ENCODE data around the gene RO60. TPM values are rescaled to one million over a fixed set of nuclear protein-coding genes. Genes with fewer than 3 reads are reported as not detected.

RO60 gene
- total and polyA plus RNA-seq, 2 donors (not counting 1 experiment from before 2014, with no cell fraction given) = 8.2 to 66.4 TPM

DNA sequence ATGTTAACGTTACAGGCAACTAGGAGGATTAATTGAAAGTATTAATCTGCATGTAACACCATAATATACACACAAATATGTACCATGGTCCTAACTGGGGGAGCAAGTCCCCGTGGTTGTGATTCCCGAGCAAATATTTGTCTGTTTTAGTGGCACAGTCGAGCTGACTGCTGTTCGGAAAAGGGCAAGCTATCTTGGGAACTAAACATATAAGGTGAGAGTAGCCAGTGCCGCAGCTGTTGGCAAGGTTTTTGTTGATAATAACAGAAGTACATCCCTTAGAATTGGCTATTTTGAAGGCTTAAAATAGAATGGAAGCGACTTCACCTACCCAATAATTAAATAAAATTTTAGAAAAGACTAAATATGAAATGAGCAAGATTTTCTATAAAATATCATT is 45.7 kb upstream of the RO60 start:
- CTCF ChIA-PET = interaction anchor here (0.6 to 9.9 kb wide), 5 partner anchors 11 to 539 kb away, joined by 3 to 201 read pairs (median 3); partner anchors contain the start of gene RGS2

DNA sequence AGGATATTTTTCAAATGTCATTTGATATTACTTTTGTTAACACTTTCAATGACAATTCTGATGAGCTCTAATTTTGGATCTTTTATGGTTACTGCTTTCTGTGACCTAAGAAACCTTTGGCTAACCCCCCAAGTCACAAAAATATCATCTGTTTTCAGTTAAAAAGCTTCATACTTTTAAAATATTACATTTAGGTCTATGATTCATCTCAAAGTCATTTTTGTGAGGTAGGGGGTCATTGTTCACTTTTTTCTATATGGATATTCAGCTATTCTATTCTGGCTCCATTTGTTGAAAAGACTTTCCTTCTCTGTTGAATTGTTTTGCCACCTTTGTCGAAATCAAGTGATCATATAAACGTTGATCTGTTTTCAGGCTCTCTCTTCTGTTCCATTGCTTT is 45.0 kb upstream of the RO60 start:
- CTCF ChIA-PET = interaction anchor here (0.5 to 9.9 kb wide), 4 partner anchors 10 to 217 kb away, joined by 3 to 201 read pairs (median 4); partner anchors contain the start of gene RGS2
- POLR2A ChIA-PET = no interaction called here
- Histone ChIP-seq H3K79me2 (ENCODE audit: control insufficient read depth, insufficient read depth, low read length) (no peaks in the 10 kb centered on the region), H2AFZ (ENCODE audit: insufficient read depth, low read depth, low read length, poor library complexity, severe bottlenecking) (no peak overlapping the region), H3K36me3 (replicated peaks in 1 of 2; ENCODE audit: control extremely low read depth in 1 of 2, control insufficient read depth in 1 of 2, extremely low read depth in 1 of 2, insufficient read depth in 2 of 2, low read length in 1 of 2) (peaks cover 0 to 2% of the 10 kb centered on the region in 2 experiments), H3K4me3 (ENCODE audit: control extremely low read depth in 1 of 5, extremely low read depth in 1 of 5, insufficient read depth in 1 of 5, low read depth in 2 of 5, low read length in 4 of 5) (no peak overlapping the region), H3K9ac (ENCODE audit: low read length) (no peak overlapping the region), H3K27ac (ENCODE audit: low read length in 2 of 2) (no peak overlapping the region), H3K9me3 (ENCODE audit: control extremely low read depth in 1 of 3, control insufficient read depth in 2 of 3, insufficient read depth in 1 of 3, low read length in 2 of 3) (peaks cover 0 to 1% (median 0%) of the 10 kb centered on the region in 3 donors), H4K20me1 (ENCODE audit: control insufficient read depth, insufficient read depth, low read length, poor library complexity, severe bottlenecking) (no peaks in the 10 kb centered on the region), H3K4me1 (ENCODE audit: control insufficient read depth in 2 of 2, insufficient read depth in 2 of 2, low read length in 2 of 2) (no peaks in the 10 kb centered on the region), H3K4me2 (replicated peaks; ENCODE audit: low read depth, low read length, poor library complexity, severe bottlenecking) (no peak overlapping the region), H3K27me3 (replicated peaks in 1 of 4; ENCODE audit: control extremely low read depth in 1 of 4, control insufficient read depth in 3 of 4, insufficient read depth in 4 of 4, low read length in 3 of 4) (no peaks in the 10 kb centered on the region)
- ATAC-seq (ENCODE audit: low read depth) = no peak
- intact Hi-C loops (cut with micrococcal nuclease) = loop anchor here (10.0 kb wide), 2 partner anchors 70 to 400 kb away; no protein-coding TSS in a partner anchor
- no peaks in the 10 kb centered on the region for H3K27me3 Mint-ChIP-seq
- no CpG with 5 or more reads among the region's 2 CpGs for WGBS (ENCODE audit: insufficient coverage)
- H3K27ac Mint-ChIP-seq = no peak overlapping the region
- no peak for DNase-seq
- no peaks in the 10 kb centered on the region for H3K4me1 Mint-ChIP-seq
- no peak overlapping the region for H3K4me3 Mint-ChIP-seq
- TF ChIP-seq, protein P1, sequence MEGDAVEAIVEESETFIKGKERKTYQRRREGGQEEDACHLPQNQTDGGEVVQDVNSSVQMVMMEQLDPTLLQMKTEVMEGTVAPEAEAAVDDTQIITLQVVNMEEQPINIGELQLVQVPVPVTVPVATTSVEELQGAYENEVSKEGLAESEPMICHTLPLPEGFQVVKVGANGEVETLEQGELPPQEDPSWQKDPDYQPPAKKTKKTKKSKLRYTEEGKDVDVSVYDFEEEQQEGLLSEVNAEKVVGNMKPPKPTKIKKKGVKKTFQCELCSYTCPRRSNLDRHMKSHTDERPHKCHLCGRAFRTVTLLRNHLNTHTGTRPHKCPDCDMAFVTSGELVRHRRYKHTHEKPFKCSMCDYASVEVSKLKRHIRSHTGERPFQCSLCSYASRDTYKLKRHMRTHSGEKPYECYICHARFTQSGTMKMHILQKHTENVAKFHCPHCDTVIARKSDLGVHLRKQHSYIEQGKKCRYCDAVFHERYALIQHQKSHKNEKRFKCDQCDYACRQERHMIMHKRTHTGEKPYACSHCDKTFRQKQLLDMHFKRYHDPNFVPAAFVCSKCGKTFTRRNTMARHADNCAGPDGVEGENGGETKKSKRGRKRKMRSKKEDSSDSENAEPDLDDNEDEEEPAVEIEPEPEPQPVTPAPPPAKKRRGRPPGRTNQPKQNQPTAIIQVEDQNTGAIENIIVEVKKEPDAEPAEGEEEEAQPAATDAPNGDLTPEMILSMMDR (IDR thresholded peaks at IDR 0.05) = no peak
- no peak for TF ChIP-seq EZH2 (IDR thresholded peaks at IDR 0.05; ENCODE audit: borderline replicate concordance, insufficient read depth, low read depth, low read length, poor library complexity, severe bottlenecking)
- H3K9me3 Mint-ChIP-seq (ENCODE audit: insufficient read depth) = no peaks in the 10 kb centered on the region

More for the DNA sequence above, 45.7 kb upstream of the RO60 start:
- intact Hi-C loops (cut with micrococcal nuclease) = loop anchor here (10.0 kb wide), 2 partner anchors 69 to 399 kb away; no protein-coding TSS in a partner anchor
- WGBS (ENCODE audit: insufficient coverage) = 92% methylated on average over 4 of the region's 7 CpGs
- POLR2A ChIA-PET = no interaction called here
- H3K27ac ChIP-seq (ENCODE audit: low read length in 2 of 2) = no peak overlapping the region
- H3K4me3 ChIP-seq (ENCODE audit: control extremely low read depth in 1 of 5, extremely low read depth in 1 of 5, insufficient read depth in 1 of 5, low read depth in 2 of 5, low read length in 4 of 5) = no peak overlapping the region
- no peak overlapping the region for H3K27ac Mint-ChIP-seq
- no peaks in the 10 kb centered on the region for H3K79me2 ChIP-seq (ENCODE audit: control insufficient read depth, insufficient read depth, low read length)
- H4K20me1 ChIP-seq (ENCODE audit: control insufficient read depth, insufficient read depth, low read length, poor library complexity, severe bottlenecking) = no peaks in the 10 kb centered on the region
- no peaks in the 10 kb centered on the region for H3K4me1 ChIP-seq (ENCODE audit: control insufficient read depth in 2 of 2, insufficient read depth in 2 of 2, low read length in 2 of 2)
- H3K27me3 Mint-ChIP-seq = no peaks in the 10 kb centered on the region
- peaks cover 0 to 1% (median 0%) of the 10 kb centered on the region in 3 donors for H3K9me3 ChIP-seq (ENCODE audit: control extremely low read depth in 1 of 3, control insufficient read depth in 2 of 3, insufficient read depth in 1 of 3, low read length in 2 of 3)
- no peak overlapping the region for H3K4me3 Mint-ChIP-seq
- no peak for TF ChIP-seq EZH2 (IDR thresholded peaks at IDR 0.05; ENCODE audit: borderline replicate concordance, insufficient read depth, low read depth, low read length, poor library complexity, severe bottlenecking)
- TF ChIP-seq, protein P1 (IDR thresholded peaks at IDR 0.05) = no peak
- no peak overlapping the region for H3K9ac ChIP-seq (ENCODE audit: low read length)
- H3K4me2 ChIP-seq (replicated peaks; ENCODE audit: low read depth, low read length, poor library complexity, severe bottlenecking) = no peak overlapping the region
- H3K27me3 ChIP-seq (replicated peaks in 1 of 4; ENCODE audit: control extremely low read depth in 1 of 4, control insufficient read depth in 3 of 4, insufficient read depth in 4 of 4, low read length in 3 of 4) = no peaks in the 10 kb centered on the region
- no peaks in the 10 kb centered on the region for H3K9me3 Mint-ChIP-seq (ENCODE audit: insufficient read depth)
- H2AFZ ChIP-seq (ENCODE audit: insufficient read depth, low read depth, low read length, poor library complexity, severe bottlenecking) = no peak overlapping the region
- H3K36me3 ChIP-seq (replicated peaks in 1 of 2; ENCODE audit: control extremely low read depth in 1 of 2, control insufficient read depth in 1 of 2, extremely low read depth in 1 of 2, insufficient read depth in 2 of 2, low read length in 1 of 2) = peaks cover 0 to 2% of the 10 kb centered on the region in 2 experiments
- no peaks in the 10 kb centered on the region for H3K4me1 Mint-ChIP-seq
- no peak for DNase-seq
- no peak for ATAC-seq (ENCODE audit: low read depth)
